ENCODE results near the gene PNO1.
"Not testable (repeated sequence)": the region's sequence is repeated elsewhere in the genome, so short reads cannot be mapped to it uniquely, and the experiment has no call there.

PNO1 gene

GRCh38 chr2:68156419-68156818 lies 1.3 kb upstream of the PNO1 start:
- DNase-seq, result no peak

DNA sequence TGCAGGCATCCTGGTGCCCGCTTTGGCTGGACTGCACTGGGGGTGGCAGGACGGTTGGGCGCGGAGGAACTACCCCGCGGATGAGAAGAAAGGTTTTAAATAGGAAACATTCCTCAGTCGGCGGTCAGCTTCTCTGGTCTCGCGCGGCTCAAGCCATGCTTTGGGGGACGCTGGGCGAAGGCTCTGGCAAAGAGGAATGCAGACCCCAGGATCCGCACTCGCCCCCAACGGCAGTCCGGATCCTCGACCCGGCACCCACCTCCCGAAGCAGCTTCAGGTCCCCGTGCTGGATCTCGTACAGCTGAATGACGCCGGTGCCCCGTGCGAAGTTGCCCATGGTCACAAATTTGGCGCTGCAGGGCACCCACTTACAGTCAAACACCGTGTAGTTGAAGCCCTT lies 686 bp upstream of the PNO1 start:
- DNase-seq, result peak in 8 of 58 donors; percentile 41 to 83 (median 54)

DNA sequence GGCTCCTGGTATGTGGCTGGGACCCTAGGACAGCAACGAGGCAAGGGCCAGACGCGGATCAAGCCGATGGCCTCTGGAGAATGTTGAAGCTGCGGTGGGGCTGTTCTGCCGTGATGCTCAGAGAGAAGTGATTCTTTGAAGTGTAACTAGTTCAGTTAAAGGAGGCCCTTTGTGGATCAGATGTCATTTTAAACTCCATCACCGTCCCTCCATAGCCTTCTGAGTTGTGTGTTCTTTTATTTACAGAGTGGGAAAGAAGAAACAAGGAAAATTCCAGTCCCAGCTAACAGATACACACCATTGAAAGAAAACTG lies 403 bp downstream of the PNO1 start:
- DNase-seq, result no peak

DNA sequence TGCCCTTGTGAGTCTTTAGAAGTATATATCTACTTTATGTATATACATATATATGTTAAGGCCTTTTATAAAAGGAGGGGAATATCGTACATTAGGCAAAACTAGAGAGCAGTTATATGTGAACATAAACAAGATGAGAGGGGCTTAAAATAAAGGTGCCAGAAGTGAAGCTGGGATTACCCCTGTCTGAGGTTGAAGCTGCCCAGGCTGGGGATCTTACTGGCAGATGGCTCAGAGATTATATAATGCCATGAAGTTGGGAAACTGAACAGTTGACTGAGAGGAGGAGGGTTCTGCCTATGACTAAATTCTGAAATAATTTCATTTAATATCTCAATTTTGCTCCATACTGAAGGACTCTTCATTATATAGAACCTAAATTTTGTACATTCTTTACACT lies 6.0 kb downstream of the PNO1 start:
- DNase-seq, result no peak

DNA sequence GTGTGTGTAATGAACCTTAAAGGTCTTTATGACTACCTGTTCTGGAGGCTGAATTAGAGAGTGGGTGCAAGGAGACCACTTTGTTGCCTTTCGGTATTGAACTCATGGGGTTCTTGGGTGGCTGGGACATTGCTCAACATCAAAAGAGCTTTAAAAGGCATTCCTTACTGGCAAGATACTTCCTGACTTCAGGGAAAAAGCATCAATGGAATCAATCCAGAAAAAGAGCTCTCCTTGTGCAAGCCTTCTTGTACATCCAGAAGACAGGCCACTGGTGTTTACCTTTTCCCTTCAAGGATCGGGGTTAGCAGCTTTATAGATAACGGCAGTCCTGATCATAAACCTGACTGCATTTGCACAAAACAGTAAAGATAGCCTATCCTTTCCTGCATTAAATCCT lies 9.5 kb downstream of the PNO1 start:
- no peak for DNase-seq

GRCh38 chr2:68169308-68169707 lies 11.6 kb downstream of the PNO1 start:
- no peak for DNase-seq

DNA sequence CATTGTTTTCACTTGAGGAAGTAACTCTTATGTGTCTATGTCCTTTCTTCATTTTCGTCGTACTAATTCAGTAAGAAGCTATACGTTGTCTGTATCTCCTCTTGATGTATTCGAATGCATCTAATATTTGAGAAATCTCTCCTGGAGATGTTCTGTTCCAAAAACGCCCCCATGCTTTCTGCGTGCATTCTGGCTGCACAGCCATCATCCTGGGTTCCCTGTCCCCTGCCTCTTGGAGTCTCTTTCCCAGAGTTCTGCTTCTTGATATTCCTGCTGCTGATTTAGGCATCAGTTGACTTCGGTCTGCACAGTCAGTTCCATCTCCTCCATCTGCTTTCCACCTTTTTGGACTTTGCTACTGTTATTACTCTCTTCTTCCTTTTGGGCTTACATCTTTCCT lies 13.5 kb downstream of the PNO1 start:
- DNase-seq, result peak in 1 of 58 donors; percentile 2

- no peak for DNase-seq
Measured at GRCh38 chr2:68171684-68172083, 14.0 kb downstream of the PNO1 start.

GRCh38 chr2:68172521-68172920 lies 14.8 kb downstream of the PNO1 start:
- no peak for DNase-seq

- DNase-seq, result no peak
Measured at GRCh38 chr2:68172990-68173700, 15.5 kb downstream of the PNO1 start.

DNA sequence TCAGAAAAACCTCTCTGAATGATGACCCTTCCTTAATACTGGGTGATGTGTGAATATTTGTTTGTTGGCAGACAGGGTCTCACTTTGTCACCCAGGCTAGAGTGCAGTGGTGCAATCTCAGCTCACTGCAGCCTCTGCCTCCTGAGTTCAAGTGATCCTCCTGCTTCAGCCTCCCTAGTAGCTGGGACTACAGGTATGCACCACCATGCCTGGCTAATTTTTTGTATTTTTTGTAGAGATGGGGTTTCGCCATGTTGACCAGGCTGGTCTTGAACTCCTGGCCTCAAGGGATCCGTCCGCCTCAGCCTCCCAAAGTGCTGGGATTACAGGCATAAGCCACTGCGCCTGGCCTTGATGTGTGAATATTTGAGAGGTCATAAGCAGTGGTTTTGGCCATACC lies 17.5 kb downstream of the PNO1 start:
- not testable (repeated sequence) for DNase-seq

- DNase-seq, result no peak
Measured at GRCh38 chr2:68176657-68177056, 19.0 kb downstream of the PNO1 start.

- no peak for DNase-seq
Measured at GRCh38 chr2:68177541-68177940, 19.9 kb downstream of the PNO1 start.

- DNase-seq, result no peak
Measured at GRCh38 chr2:68178432-68178831, 20.7 kb downstream of the PNO1 start.

DNA sequence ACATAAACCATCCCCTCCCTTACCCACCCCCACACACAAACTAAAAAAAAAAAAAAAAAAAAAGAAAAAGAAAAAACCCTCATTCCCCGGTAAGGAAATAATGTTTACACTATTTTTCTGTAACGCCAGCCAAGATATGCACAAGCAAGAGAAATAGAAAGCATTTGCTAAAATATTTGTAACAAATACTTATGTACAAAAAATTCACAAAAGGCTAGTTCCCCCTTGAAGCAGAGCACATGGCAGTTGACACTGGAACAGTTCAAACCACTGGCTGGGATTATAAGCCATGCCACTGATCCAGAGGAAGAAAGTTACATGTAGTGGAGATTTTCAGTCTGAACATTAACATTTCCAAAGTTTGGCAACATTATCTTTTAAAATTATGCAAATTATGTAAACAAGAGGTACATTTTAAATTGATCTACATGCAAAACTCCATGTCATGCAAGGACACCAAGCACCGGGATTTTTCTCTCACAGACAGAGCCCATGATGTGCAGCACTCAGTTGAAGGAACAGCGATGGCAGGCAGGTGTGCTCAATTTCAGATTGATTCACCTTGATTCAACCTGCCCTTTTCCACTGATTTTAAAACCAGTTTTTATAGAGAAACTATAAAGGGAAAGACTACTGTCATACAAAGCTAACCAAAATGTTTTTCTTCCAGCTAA lies 21.4 kb downstream of the PNO1 start:
- DNase-seq, result no peak

DNA sequence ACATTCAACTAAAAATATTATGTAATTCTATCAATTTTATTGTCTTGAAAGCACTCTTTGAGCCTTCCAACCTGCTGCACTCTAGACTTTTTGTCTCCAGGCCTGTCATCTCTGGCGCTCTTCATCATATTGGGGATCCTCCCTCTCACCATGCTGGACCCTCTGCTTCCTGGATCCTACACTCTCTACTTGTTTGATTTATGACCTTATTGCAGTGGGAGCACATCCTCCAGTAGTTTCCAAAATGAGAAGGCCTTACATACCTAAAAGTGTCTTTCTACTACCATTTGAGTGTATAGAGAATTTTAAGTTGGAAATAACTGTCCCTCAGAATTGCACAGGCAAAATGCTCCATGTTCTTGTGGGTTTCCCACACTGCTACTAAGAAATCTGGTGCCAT lies 25.2 kb downstream of the PNO1 start:
- DNase-seq, result no peak

- DNase-seq, result no peak
Measured at GRCh38 chr2:68185541-68186164, 28.0 kb downstream of the PNO1 start.

- no peak for DNase-seq
Measured at GRCh38 chr2:68187329-68187728, 29.6 kb downstream of the PNO1 start.

- no peak for DNase-seq
Measured at GRCh38 chr2:68188831-68189230, 31.1 kb downstream of the PNO1 start.

DNA sequence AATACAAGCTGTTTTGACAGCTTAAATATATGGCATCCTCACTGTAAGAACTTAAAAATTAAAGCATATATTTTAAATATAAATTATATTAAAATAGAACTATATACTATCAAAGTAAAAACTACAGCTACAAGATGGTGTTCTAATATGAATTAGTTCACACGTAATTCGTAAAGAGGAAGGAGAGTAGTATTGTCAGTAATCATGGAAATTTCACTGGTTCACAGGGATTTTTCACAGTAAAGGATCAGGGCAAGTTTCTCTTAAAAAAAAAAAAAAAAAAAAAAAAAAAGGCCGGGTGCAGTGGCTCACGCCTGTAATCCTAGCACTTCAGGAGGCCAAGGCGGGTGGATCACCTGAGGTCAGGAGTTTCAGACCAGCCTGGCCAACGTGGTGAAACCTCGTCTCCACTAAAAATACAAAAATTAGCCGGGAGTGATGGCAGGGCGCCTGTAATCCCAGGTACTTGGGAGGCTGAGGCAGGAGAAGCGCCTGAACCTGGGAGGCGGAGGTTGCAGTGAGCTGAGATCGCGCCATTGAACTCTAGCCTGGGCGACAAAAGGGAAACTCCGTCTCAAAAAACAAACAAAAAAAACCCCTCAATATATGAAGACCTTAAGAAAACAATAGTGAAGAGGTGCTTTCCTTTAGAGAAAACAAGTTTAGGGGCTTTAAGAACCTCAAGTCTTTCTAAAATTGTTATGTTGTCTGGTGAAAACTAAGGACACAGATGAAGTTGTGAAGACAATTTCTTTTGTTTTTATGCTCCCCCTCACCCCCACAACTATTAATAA lies 32.5 kb downstream of the PNO1 start:
- no peak for DNase-seq

DNA sequence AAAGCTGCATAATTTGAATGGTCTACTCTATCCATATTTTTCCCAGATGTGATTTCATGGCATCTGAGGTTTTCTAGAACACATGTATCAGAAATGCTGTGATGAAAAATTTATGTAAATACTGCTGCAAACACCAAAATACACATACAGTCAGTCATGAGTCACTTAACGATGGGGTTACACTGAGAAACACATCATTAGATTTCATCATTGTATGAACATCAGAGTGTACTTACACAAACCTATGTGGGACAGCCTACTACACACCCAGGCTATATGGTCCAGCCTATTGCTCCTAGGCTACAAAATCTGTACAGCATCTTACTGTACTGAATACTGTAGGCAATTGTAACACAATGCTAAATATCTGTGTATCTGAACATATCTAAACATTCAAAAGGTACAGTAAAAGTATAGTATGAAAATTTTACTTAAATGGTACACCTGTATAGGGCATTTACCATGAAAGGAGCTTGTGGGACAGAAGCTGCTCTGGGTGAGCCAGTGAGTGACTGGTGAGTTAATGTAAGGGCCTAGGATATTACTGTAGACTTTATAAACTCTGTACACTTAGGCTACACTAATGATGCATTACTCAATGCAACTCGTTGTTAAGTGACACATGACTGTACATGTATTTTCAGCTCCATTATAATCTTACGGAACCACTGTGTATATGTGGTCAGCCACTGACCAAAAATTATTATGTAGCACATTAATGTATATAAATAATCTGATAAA lies 33.5 kb downstream of the PNO1 start:
- no peak for DNase-seq
